SU-DHL-6 (cell line): ENCODE results near the gene GHR.

Experiments
- H2AFZ ChIP-seq: fragments of 200-600 bp; sonication (generic); 2 replicates; pipeline ENCODE4 v1.6.1; 2014; ENCODE audit warnings: low read depth, mild to moderate bottlenecking, moderate library complexity, mixed read lengths, antibody characterized with exemption, low read length; ENCODE audit not compliant: severe bottlenecking
- H3F3A ChIP-seq: fragments of 200-600 bp; shearing (Covaris generic); 2 replicates; pipeline ENCODE4 v1.6.0; 2016; ENCODE audit warnings: antibody characterized with exemption, mild to moderate bottlenecking; ENCODE audit not compliant: insufficient read depth
- H3K27ac ChIP-seq: fragments of 200-600 bp; sonication (generic); 2 replicates; pipeline ENCODE4 v1.5.1; 2016; ENCODE audit warnings: low read depth, mild to moderate bottlenecking, low read length, moderate library complexity, mixed read lengths
- H3K27me3 ChIP-seq: fragments of 200-600 bp; sonication (generic), shearing (Covaris generic); 2 replicates; pipeline ENCODE4 v1.6.0; 2014; ENCODE audit warnings: mild to moderate bottlenecking, low read length
- H3K36me3 ChIP-seq: fragments of 200-600 bp; sonication (generic); 2 replicates; pipeline ENCODE4 v1.6.1; 2014; ENCODE audit warnings: mild to moderate bottlenecking, low read length, mixed read lengths
- H3K4me2 ChIP-seq: fragments of 300-600, 200-600 bp; shearing (Covaris generic), sonication (generic); 2 replicates; pipeline ENCODE4 v1.6.0; 2014; ENCODE audit warnings: low read length, low read depth, mild to moderate bottlenecking; ENCODE audit not compliant: poor library complexity, severe bottlenecking
- H3K4me3 ChIP-seq: fragments of 200-600 bp; sonication (generic); 2 replicates; pipeline ENCODE4 v1.5.1; 2014; ENCODE audit warnings: antibody characterized with exemption, low read length, mild to moderate bottlenecking, mixed read lengths; ENCODE audit not compliant: insufficient read depth, poor library complexity, severe bottlenecking
- H3K79me2 ChIP-seq: fragments of 200-600 bp; sonication (generic); 2 replicates; pipeline ENCODE4 v1.6.1; 2014; ENCODE audit warnings: mild to moderate bottlenecking, low read length, moderate library complexity; ENCODE audit not compliant: insufficient read depth
- H3K9ac ChIP-seq: fragments of 200-600 bp; sonication (generic); 2 replicates; pipeline ENCODE4 v1.7.0; 2014; ENCODE audit warnings: mild to moderate bottlenecking, low read length
- H3K9me2 ChIP-seq: fragments of 200-600 bp; sonication (generic); replicated peaks from 2 replicates; pipeline ENCODE4 v1.6.1; 2014; ENCODE audit warnings: low read length; ENCODE audit not compliant: insufficient read depth
- H3K9me3 ChIP-seq: fragments of 200-600 bp; sonication (generic); 2 replicates; pipeline ENCODE4 v1.6.1; 2014; ENCODE audit warnings: low read length, mixed read lengths; ENCODE audit not compliant: insufficient read depth
- H4K20me1 ChIP-seq: fragments of 200-600 bp; sonication (generic); 2 replicates; pipeline ENCODE4 v1.6.1; 2014; ENCODE audit warnings: low read depth, mild to moderate bottlenecking, antibody characterized with exemption, low read length, moderate library complexity, mixed read lengths
- EZH2phosphoT487 ChIP-seq: fragments of 200-600 bp; sonication (generic), shearing (Covaris generic); conservative IDR thresholded peaks from 2 replicates; pipeline ENCODE4 v1.6.1; 2018; ENCODE audit warnings: mild to moderate bottlenecking, antibody characterized with exemption, low read length, moderate library complexity, mixed read lengths
- TF ChIP-seq, protein P1 (sequence below): fragments of 200-600 bp; sonication (generic); IDR thresholded peaks from one replicate; pipeline ENCODE4 v1.5.1; 2017; ENCODE audit warnings: antibody characterized with exemption, mild to moderate bottlenecking, low read length, moderate library complexity; ENCODE audit not compliant: insufficient read depth, poor library complexity, severe bottlenecking

The GHR gene

DNA sequence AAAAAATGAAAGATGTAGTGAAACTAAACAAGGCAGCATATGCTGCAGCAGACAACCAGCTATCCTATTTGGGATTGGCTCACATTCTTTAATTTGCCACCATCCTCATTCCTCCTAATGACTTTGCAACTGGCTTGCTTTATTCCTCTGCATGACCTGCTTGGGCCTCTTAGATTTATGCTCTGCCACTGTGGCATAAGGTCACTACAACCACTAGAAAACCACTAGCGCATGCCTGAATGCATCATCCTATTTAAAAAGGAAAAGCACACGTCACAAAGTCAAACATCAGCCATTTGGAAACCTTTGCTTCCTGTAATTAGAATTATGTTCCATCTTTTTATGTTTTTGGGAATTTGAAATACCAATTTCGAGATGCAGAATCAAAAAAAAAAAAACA lies 292.5 kb downstream of the GHR start:
- Histone ChIP-seq H3K27ac (no peak overlapping the region), H3K36me3 (no peaks in the 10 kb centered on the region), H3K9me3 (no peaks in the 10 kb centered on the region), H3K9me2 (no peaks in the 10 kb centered on the region), H2AFZ (no peak overlapping the region), H3K4me3 (no peak overlapping the region), H3F3A (no peaks in the 10 kb centered on the region), H3K4me2 (no peak overlapping the region), H3K9ac (no peak overlapping the region), H4K20me1 (no peaks in the 10 kb centered on the region), H3K27me3 (no peaks in the 10 kb centered on the region), H3K79me2 (no peaks in the 10 kb centered on the region)
- TF ChIP-seq, protein P1, sequence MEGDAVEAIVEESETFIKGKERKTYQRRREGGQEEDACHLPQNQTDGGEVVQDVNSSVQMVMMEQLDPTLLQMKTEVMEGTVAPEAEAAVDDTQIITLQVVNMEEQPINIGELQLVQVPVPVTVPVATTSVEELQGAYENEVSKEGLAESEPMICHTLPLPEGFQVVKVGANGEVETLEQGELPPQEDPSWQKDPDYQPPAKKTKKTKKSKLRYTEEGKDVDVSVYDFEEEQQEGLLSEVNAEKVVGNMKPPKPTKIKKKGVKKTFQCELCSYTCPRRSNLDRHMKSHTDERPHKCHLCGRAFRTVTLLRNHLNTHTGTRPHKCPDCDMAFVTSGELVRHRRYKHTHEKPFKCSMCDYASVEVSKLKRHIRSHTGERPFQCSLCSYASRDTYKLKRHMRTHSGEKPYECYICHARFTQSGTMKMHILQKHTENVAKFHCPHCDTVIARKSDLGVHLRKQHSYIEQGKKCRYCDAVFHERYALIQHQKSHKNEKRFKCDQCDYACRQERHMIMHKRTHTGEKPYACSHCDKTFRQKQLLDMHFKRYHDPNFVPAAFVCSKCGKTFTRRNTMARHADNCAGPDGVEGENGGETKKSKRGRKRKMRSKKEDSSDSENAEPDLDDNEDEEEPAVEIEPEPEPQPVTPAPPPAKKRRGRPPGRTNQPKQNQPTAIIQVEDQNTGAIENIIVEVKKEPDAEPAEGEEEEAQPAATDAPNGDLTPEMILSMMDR: no peak
- no peak for TF ChIP-seq EZH2phosphoT487

DNA sequence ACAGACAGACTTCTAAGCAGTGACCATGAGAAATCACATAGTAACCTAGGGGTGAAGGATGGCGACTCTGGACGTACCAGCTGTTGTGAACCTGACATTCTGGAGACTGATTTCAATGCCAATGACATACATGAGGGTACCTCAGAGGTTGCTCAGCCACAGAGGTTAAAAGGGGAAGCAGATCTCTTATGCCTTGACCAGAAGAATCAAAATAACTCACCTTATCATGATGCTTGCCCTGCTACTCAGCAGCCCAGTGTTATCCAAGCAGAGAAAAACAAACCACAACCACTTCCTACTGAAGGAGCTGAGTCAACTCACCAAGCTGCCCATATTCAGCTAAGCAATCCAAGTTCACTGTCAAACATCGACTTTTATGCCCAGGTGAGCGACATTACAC lies 295.4 kb downstream of the GHR start:
- no peaks in the 10 kb centered on the region for H4K20me1 ChIP-seq
- no peaks in the 10 kb centered on the region for H3K27me3 ChIP-seq
- no peak overlapping the region for H2AFZ ChIP-seq
- no peak overlapping the region for H3K9ac ChIP-seq
- H3K36me3 ChIP-seq: no peaks in the 10 kb centered on the region
- H3F3A ChIP-seq: no peaks in the 10 kb centered on the region
- H3K9me3 ChIP-seq: no peaks in the 10 kb centered on the region
- H3K27ac ChIP-seq: no peak overlapping the region
- TF ChIP-seq EZH2phosphoT487: no peak
- TF ChIP-seq, protein P1: no peak
- no peak overlapping the region for H3K4me2 ChIP-seq
- no peaks in the 10 kb centered on the region for H3K9me2 ChIP-seq
- H3K79me2 ChIP-seq: no peaks in the 10 kb centered on the region
- no peak overlapping the region for H3K4me3 ChIP-seq

DNA sequence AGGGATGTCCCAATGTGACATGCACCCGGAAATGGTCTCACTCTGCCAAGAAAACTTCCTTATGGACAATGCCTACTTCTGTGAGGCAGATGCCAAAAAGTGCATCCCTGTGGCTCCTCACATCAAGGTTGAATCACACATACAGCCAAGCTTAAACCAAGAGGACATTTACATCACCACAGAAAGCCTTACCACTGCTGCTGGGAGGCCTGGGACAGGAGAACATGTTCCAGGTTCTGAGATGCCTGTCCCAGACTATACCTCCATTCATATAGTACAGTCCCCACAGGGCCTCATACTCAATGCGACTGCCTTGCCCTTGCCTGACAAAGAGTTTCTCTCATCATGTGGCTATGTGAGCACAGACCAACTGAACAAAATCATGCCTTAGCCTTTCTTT lies 295.8 kb downstream of the GHR start:
- Histone ChIP-seq H3K9me2 (no peaks in the 10 kb centered on the region), H4K20me1 (no peaks in the 10 kb centered on the region), H3K9me3 (no peaks in the 10 kb centered on the region), H3K27me3 (no peaks in the 10 kb centered on the region), H3K4me3 (no peak overlapping the region), H3K36me3 (no peaks in the 10 kb centered on the region), H3K9ac (no peak overlapping the region), H3K4me2 (no peak overlapping the region), H2AFZ (no peak overlapping the region), H3F3A (no peaks in the 10 kb centered on the region), H3K79me2 (no peaks in the 10 kb centered on the region), H3K27ac (no peak overlapping the region)
- TF ChIP-seq, protein P1: no peak
- no peak for TF ChIP-seq EZH2phosphoT487

DNA sequence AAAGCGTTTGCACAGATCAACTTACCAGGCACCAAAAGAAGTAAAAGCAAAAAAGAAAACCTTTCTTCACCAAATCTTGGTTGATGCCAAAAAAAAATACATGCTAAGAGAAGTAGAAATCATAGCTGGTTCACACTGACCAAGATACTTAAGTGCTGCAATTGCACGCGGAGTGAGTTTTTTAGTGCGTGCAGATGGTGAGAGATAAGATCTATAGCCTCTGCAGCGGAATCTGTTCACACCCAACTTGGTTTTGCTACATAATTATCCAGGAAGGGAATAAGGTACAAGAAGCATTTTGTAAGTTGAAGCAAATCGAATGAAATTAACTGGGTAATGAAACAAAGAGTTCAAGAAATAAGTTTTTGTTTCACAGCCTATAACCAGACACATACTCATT lies 297.0 kb downstream of the GHR start:
- Histone ChIP-seq H3F3A (no peaks in the 10 kb centered on the region), H3K27ac (no peak overlapping the region), H3K36me3 (no peaks in the 10 kb centered on the region)

More for the DNA sequence above, 297.0 kb downstream of the GHR start:
- Histone ChIP-seq H3K4me2 (no peak overlapping the region), H3K79me2 (no peaks in the 10 kb centered on the region), H3K9me3 (no peaks in the 10 kb centered on the region), H3K9me2 (no peaks in the 10 kb centered on the region), H4K20me1 (no peaks in the 10 kb centered on the region), H3K27me3 (no peaks in the 10 kb centered on the region), H2AFZ (no peak overlapping the region), H3K4me3 (no peak overlapping the region), H3K9ac (no peak overlapping the region)
- TF ChIP-seq EZH2phosphoT487: no peak
- TF ChIP-seq, protein P1: no peak
